ENCODE results near the gene STPG3.

Gene STPG3

GRCh38 chr9:137211532-137211931, 39.6 kb upstream of the STPG3 start:
- TF ChIP-seq CTCF (IDR thresholded peaks at IDR 0.05; ENCODE audit: low read depth, low read length) (no peak), POLR2A (IDR thresholded peaks at IDR 0.05; ENCODE audit: extremely low read depth, insufficient read length) (no peak), MYC (IDR thresholded peaks at IDR 0.05; ENCODE audit: low read depth, low read length) (no peak), MAX (IDR thresholded peaks at IDR 0.05; ENCODE audit: low read depth, low read length) (no peak)
- no peak overlapping the region for H3K4me3 ChIP-seq (ENCODE audit: low read depth, low read length)
- no peak for DNase-seq (ENCODE audit: low read depth)

- no peak overlapping the region for H3K4me3 ChIP-seq (ENCODE audit: low read depth, low read length)
- TF ChIP-seq MAX (IDR thresholded peaks at IDR 0.05; ENCODE audit: low read depth, low read length) (no peak), CTCF (IDR thresholded peaks at IDR 0.05; ENCODE audit: low read depth, low read length) (no peak), POLR2A (IDR thresholded peaks at IDR 0.05; ENCODE audit: extremely low read depth, insufficient read length) (no peak), MYC (IDR thresholded peaks at IDR 0.05; ENCODE audit: low read depth, low read length) (no peak)
- no peak for DNase-seq (ENCODE audit: low read depth)
Measured at GRCh38 chr9:137212520-137212919, 38.6 kb upstream of the STPG3 start.

- no peak for DNase-seq (ENCODE audit: low read depth)
- TF ChIP-seq POLR2A (IDR thresholded peaks at IDR 0.05; ENCODE audit: extremely low read depth, insufficient read length) (no peak), MAX (IDR thresholded peaks at IDR 0.05; ENCODE audit: low read depth, low read length) (no peak), MYC (IDR thresholded peaks at IDR 0.05; ENCODE audit: low read depth, low read length) (no peak), CTCF (IDR thresholded peaks at IDR 0.05; ENCODE audit: low read depth, low read length) (no peak)
- no peak overlapping the region for H3K4me3 ChIP-seq (ENCODE audit: low read depth, low read length)
Measured at GRCh38 chr9:137213160-137214060, 37.7 kb upstream of the STPG3 start.

GRCh38 chr9:137214620-137215019, 36.5 kb upstream of the STPG3 start:
- DNase-seq (ENCODE audit: low read depth): no peak
- no peak overlapping the region for H3K4me3 ChIP-seq (ENCODE audit: low read depth, low read length)
- TF ChIP-seq MYC (IDR thresholded peaks at IDR 0.05; ENCODE audit: low read depth, low read length): no peak
- TF ChIP-seq POLR2A (IDR thresholded peaks at IDR 0.05; ENCODE audit: extremely low read depth, insufficient read length): no peak
- no peak for TF ChIP-seq CTCF (IDR thresholded peaks at IDR 0.05; ENCODE audit: low read depth, low read length)
- no peak for TF ChIP-seq MAX (IDR thresholded peaks at IDR 0.05; ENCODE audit: low read depth, low read length)

GRCh38 chr9:137215196-137215986, 35.7 kb upstream of the STPG3 start:
- no peak for TF ChIP-seq MAX (IDR thresholded peaks at IDR 0.05; ENCODE audit: low read depth, low read length)
- no peak for TF ChIP-seq MYC (IDR thresholded peaks at IDR 0.05; ENCODE audit: low read depth, low read length)
- no peak for TF ChIP-seq POLR2A (IDR thresholded peaks at IDR 0.05; ENCODE audit: extremely low read depth, insufficient read length)
- no peak for TF ChIP-seq CTCF (IDR thresholded peaks at IDR 0.05; ENCODE audit: low read depth, low read length)
- DNase-seq (ENCODE audit: low read depth): no peak
- H3K4me3 ChIP-seq (ENCODE audit: low read depth, low read length): no peak overlapping the region

All from NB4 (cell line).